Endothelial cell (in vitro differentiated cells): Measurements from ENCODE around the gene BORCS5. TPM values are rescaled to one million over a fixed set of nuclear protein-coding genes. Genes with fewer than 3 reads are reported as not detected.
A peak's percentile ranks its signal among the peaks of the same experiment; 100 is the strongest.

ENCODE experiments used
- DNase-seq: peaks from one replicate; pipeline ENCODE4 v3.0.0; 2021; ENCODE audit warnings: low spot score
- H3K27ac Mint-ChIP-seq: one replicate; pipeline ENCODE4 v1.8.0; 2021; ENCODE audit warnings: mixed read lengths, inconsistent platforms; ENCODE audit not compliant: unreplicated experiment
- H3K27me3 Mint-ChIP-seq: one replicate; pipeline ENCODE4 v1.8.0; 2021; ENCODE audit warnings: mild to moderate bottlenecking, moderate library complexity, mixed read lengths, inconsistent platforms; ENCODE audit not compliant: unreplicated experiment
- H3K36me3 Mint-ChIP-seq: one replicate; pipeline ENCODE4 v1.8.0; 2021; ENCODE audit warnings: mild to moderate bottlenecking, low read depth, mixed read lengths, inconsistent platforms; ENCODE audit not compliant: unreplicated experiment
- H3K4me1 Mint-ChIP-seq: one replicate; pipeline ENCODE4 v1.8.0; 2021; ENCODE audit warnings: mild to moderate bottlenecking, mixed read lengths, inconsistent platforms; ENCODE audit not compliant: unreplicated experiment
- H3K4me3 Mint-ChIP-seq: one replicate; pipeline ENCODE4 v1.8.0; 2021; ENCODE audit warnings: mild to moderate bottlenecking, mixed read lengths, inconsistent platforms; ENCODE audit not compliant: unreplicated experiment
- H3K9me3 Mint-ChIP-seq: one replicate; pipeline ENCODE4 v1.8.0; 2021; ENCODE audit warnings: mixed read lengths, inconsistent platforms; ENCODE audit not compliant: unreplicated experiment
- CTCF ChIP-seq: fragments of 200-600 bp; sonication (generic); IDR thresholded peaks from one replicate; pipeline ENCODE4 v1.5.0; 2021; ENCODE audit warnings: antibody characterized with exemption; ENCODE audit not compliant: unreplicated experiment
- total RNA-seq: library from RNA; stranded (reverse); fragmentation: NEBNext Ultra II Directional; extraction: Animal tissue kit (Norgen Biotek cat#: 25700); gene quantifications from one replicate; pipeline ENCODE4 v1.2.1, GENCODE V29; 2021; ENCODE audit not compliant: unreplicated experiment

BORCS5 gene
- total RNA-seq, 1 donor from 2014 or later, result 10.4 TPM

DNA sequence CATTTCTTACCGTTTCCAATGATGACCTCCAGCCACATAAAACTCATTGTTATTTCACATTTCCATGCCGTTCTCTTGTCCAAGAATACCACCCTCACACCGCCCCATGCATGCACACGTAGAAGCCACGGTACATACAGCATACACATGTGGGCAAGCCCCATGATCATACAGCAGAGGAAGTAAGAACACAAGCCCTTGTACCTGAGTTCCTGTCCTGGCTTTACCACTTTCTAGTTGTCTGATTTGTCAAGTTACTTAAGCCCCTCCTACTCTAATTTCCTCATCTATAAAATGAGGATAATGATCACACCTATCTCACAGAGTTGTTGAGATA lies 145.9 kb downstream of the BORCS5 start:
- no peak for DNase-seq
- H3K36me3 Mint-ChIP-seq, result no peaks in the 10 kb centered on the region
- no peaks in the 10 kb centered on the region for H3K9me3 Mint-ChIP-seq
- H3K4me3 Mint-ChIP-seq, result no peak overlapping the region
- no peak for TF ChIP-seq CTCF
- peaks cover 3% of the 10 kb centered on the region for H3K27me3 Mint-ChIP-seq
- H3K4me1 Mint-ChIP-seq, result peaks cover 25% of the 10 kb centered on the region
- no peak overlapping the region for H3K27ac Mint-ChIP-seq

DNA sequence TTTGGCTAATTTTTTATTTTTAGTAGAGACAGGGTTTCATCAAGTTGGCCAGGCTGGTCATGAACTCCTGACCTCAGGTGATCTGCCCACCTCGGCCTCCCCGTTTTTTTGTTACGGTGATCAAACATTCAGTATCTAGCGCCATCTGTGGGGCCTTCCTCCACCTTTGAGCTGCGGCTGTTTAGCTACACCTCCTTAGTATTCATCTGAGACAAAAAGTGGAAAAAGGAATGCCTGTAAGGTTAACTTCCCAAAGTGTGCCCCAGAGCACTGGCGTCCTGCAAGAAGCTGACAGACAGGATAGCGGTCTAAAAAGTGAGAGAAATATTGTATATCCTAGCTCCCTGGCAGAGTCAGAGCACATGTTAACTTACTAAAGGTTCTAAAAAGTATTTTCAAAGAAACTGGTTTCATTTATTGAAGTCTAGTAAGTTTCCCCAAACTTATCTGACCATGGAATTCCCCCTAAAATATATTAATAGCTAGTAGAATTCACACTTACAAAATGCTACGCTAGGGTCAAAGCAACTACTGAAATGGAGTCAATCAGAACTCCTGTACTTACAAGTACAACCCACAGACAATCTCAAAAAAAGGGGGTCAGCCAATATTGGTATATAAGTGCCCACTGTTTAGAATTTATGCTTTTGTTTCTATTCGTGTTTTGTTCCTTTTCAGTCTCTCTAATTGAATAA lies 146.7 kb downstream of the BORCS5 start:
- peak; percentile 26 for DNase-seq
- Mint-ChIP-seq H3K4me1 (peaks cover 25% of the 10 kb centered on the region), H3K27me3 (peaks cover 3% of the 10 kb centered on the region), H3K9me3 (no peaks in the 10 kb centered on the region), H3K4me3 (no peak overlapping the region), H3K27ac (no peak overlapping the region), H3K36me3 (no peaks in the 10 kb centered on the region)
- TF ChIP-seq CTCF, result no peak

DNA sequence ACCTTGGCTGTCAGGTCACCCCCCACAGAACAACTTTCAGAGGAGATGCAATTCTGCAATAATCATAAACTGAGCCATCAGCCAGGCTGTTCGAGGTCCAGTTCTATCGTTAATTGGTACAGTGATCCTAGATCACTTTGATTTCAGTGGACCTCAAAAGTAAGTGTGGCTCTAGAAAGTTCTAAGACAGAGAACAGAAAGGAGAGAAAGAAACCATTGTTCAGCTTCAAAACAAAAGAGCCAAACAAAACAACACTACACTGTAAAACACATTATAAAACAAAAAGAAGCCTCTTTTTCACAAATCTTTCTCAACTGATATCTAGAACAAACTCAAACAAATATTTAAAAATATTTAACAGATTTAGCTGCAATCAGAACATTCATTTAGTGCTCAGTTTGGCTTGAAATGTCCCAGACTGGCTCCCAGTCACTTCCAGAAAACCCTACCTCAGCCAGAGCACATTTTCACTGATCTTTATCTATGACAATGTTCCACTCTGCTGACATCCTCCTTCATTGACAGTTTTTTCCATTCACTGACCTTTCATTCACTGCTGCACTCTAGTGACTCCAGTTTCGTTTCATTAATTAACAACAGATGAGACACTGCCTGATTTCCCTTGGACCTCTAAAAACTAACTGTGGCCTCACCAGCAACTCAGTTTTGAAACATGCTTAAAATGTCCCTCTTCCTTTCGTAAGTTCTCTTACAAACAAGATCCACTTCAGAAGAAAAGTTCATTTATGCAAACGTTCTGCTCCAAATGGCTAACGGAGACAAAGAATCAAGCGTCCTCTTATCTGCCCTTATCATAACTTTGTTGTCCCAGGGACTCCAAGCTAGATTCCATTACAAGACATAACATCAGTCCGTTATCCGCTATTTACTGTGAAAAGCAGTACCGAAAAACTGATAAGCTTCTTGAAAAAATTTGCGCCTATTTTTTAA lies 148.9 kb downstream of the BORCS5 start:
- H3K36me3 Mint-ChIP-seq, result no peaks in the 10 kb centered on the region
- no peak overlapping the region for H3K4me3 Mint-ChIP-seq
- H3K27me3 Mint-ChIP-seq, result peaks cover 3% of the 10 kb centered on the region
- peak overlapping the region; percentile 68 for H3K27ac Mint-ChIP-seq
- DNase-seq, result no peak
- H3K4me1 Mint-ChIP-seq, result peaks cover 30% of the 10 kb centered on the region
- TF ChIP-seq CTCF, result no peak
- H3K9me3 Mint-ChIP-seq, result no peaks in the 10 kb centered on the region

DNA sequence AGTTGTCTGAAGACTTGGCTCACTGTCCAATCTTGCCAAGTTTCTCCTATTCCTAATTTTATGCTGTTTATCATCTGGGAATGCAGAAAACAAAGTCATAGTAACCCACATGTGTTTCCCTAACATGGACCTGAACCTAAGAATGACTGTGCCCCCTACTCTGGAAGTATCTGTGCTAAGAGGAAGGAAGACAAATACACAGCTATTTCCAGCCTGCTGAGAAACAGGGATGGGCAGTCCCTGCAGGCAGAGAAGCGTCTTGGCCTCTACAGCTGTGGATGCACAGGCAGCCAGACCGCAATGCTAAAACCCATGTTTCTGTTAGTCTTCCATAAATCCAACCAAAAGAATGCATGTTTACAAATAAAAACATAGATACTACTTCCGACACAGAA lies 149.6 kb downstream of the BORCS5 start:
- Mint-ChIP-seq H3K4me1 (peaks cover 30% of the 10 kb centered on the region), H3K36me3 (no peaks in the 10 kb centered on the region), H3K27ac (peak overlapping the region; percentile 68), H3K9me3 (no peaks in the 10 kb centered on the region), H3K27me3 (peaks cover 3% of the 10 kb centered on the region), H3K4me3 (no peak overlapping the region)
- peak; percentile 10 for DNase-seq
- no peak for TF ChIP-seq CTCF

DNA sequence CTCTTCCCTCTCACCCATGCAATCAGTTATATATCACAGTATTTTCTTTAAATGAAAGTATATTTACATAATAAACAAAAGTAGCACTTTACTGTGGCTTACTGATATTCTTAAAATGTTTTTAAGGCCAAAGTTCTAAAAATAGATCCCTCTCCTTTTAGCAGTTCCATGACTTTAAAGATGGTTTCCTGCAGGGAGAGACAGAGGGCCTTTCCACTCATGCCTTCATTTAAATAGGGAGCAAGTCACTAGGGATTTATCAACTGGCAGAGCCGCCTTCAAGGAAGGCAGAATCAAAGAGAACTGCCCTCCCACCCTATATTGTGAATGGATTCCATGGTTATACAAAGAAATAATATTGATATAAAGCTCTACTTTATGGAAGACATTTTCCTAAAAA lies 150.2 kb downstream of the BORCS5 start:
- H3K27ac Mint-ChIP-seq, result no peak overlapping the region
- peaks cover 3% of the 10 kb centered on the region for H3K27me3 Mint-ChIP-seq

More for the DNA sequence above, 150.2 kb downstream of the BORCS5 start:
- Mint-ChIP-seq H3K9me3 (no peaks in the 10 kb centered on the region), H3K4me1 (peaks cover 30% of the 10 kb centered on the region), H3K4me3 (no peak overlapping the region), H3K36me3 (no peaks in the 10 kb centered on the region)
- no peak for DNase-seq
- no peak for TF ChIP-seq CTCF
